Natural killer cell (primary cell): ENCODE data around the gene KLHL22. TPM values are rescaled to one million over a fixed set of nuclear protein-coding genes. Genes with fewer than 3 reads are reported as not detected.
"Not testable (repeated sequence)": the region's sequence is repeated elsewhere in the genome, so short reads cannot be mapped to it uniquely, and the experiment has no call there.

Experiments
- ATAC-seq, 3 donors: fragments of 150-1000 bp in 2 of 3; fragments of 200-7000 bp in 1 of 3; cut with Tn5 transposase; 1 replicate in 1 of 3; 2 replicates in 2 of 3; pipeline ENCODE4 v1.10.0; 2021; ENCODE audit warnings: mild to moderate bottlenecking in 2 of 3, moderate library complexity in 2 of 3
- DNase-seq, 2 donors: peaks; one replicate each; pipeline versions ENCODE4 v3.0.0 to v3.0.0-alpha.2; 2013 to 2021; ENCODE audit warnings: mixed read lengths in 1 of 2
- H3K27ac ChIP-seq: one replicate; pipeline ENCODE4 v1.5.1; 2013; ENCODE audit warnings: mild to moderate bottlenecking, low read length
- H3K27me3 ChIP-seq: one replicate; pipeline ENCODE4 v1.6.1; 2013; ENCODE audit warnings: low read length; ENCODE audit not compliant: control insufficient read depth, insufficient read depth
- H3K36me3 ChIP-seq: one replicate; pipeline ENCODE4 v1.6.1; 2013; ENCODE audit warnings: low read length; ENCODE audit not compliant: control insufficient read depth, insufficient read depth
- H3K4me1 ChIP-seq: one replicate; pipeline ENCODE4 v1.6.1; 2013; ENCODE audit warnings: low read length; ENCODE audit not compliant: control insufficient read depth, insufficient read depth
- H3K4me3 ChIP-seq: one replicate; pipeline ENCODE4 v1.5.1; 2013; ENCODE audit warnings: low read length
- H3K9me3 ChIP-seq: one replicate; pipeline ENCODE4 v1.6.1; 2013; ENCODE audit warnings: low read length; ENCODE audit not compliant: control insufficient read depth, insufficient read depth
- H3K27ac Mint-ChIP-seq, 2 donors: one replicate each; pipeline ENCODE4 v1.8.0; 2022; ENCODE audit warnings: mild to moderate bottlenecking in 2 of 2, mixed read lengths in 2 of 2, moderate library complexity in 1 of 2
- H3K27me3 Mint-ChIP-seq, 2 donors: one replicate each; pipeline ENCODE4 v1.8.0; 2022; ENCODE audit warnings: low read depth in 2 of 2, mixed read lengths in 2 of 2
- H3K36me3 Mint-ChIP-seq: one replicate; pipeline ENCODE4 v1.8.0; 2022; ENCODE audit warnings: mixed read lengths
- H3K4me1 Mint-ChIP-seq, 2 donors: one replicate each; pipeline ENCODE4 v1.8.0; 2022; ENCODE audit warnings: mixed read lengths in 2 of 2
- H3K4me3 Mint-ChIP-seq: one replicate; pipeline ENCODE4 v1.8.0; 2022; ENCODE audit warnings: mild to moderate bottlenecking, moderate library complexity, mixed read lengths
- H3K9me3 Mint-ChIP-seq, 2 donors: one replicate each; pipeline ENCODE4 v1.8.0; 2022; ENCODE audit warnings: mixed read lengths in 2 of 2
- WGBS: methylation state at CpG from one replicate; pipeline ENCODE4 v1.1.7; 2013; ENCODE audit warnings: missing lambda C conversion rate; ENCODE audit not compliant: insufficient coverage; 5-methylcytosine and 5-hydroxymethylcytosine counted together
- intact Hi-C: fragments of 100-400 bp; cut with micrococcal nuclease; formaldehyde crosslinking; loops from one replicate; pipeline ENCODE4 v1.14.2; 2022
- total RNA-seq, 4 donors: library from RNA; stranded (reverse); fragments of 120-200 nt in 1 of 4; gene quantifications; one replicate each; pipeline versions ENCODE4 v1.2.3 to v1.2.4, GENCODE V29; 2013 to 2022
- TF ChIP-seq, protein P1 (sequence below): fragments of 200-600 bp; IDR thresholded peaks from one replicate; pipeline ENCODE4 v1.8.0; 2022; ENCODE audit warnings: antibody characterized with exemption

The KLHL22 gene
- total RNA-seq, 3 donors from 2014 or later (not counting 1 experiment from before 2014, with no cell fraction given), result 26.5 to 53.0 (median 31.0) TPM

DNA sequence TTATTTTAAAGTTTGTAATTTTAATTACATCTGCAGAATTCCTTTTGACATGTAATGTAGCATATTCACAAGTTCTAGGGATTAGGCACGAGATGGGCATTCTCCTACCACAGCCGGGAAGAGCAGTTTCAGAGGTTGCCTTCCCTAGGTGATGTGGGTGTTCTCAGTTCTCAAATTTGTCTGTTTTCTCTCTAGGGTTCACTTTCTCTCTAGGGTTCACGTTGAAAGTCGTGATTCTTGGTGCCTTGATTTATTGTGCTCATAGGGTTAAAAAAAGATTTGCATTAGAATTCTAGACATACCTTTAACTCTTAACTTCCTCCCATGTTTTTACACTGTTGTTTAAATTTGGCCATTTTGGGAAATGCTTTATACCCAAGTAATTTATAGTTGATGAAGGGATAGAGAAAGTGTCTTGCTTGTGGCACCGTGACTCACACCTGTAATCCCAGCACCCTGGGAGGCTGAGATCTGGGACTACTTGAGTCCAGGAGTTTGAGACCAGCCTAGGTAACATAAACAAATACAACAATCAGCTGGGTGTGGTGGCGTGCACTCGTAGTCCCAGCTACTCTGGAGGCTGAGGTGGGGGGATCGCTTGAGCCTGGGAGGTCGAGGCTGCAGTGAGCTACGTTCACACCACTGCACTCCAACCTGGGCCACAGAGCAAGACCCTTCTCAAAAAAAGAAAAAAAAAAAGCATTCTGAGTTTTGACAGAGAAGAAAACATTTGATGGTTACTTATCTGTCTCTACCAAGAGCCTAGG lies 15.4 kb upstream of the KLHL22 start:
- Histone ChIP-seq H3K9me3 (no peaks in the 10 kb centered on the region), H3K36me3 (peaks cover 16% of the 10 kb centered on the region), H3K4me1 (peaks cover 57% of the 10 kb centered on the region), H3K27me3 (no peaks in the 10 kb centered on the region), H3K4me3 (no peak overlapping the region), H3K27ac (no peak overlapping the region)
- no peak for ATAC-seq
- Mint-ChIP-seq H3K36me3 (no peaks in the 10 kb centered on the region), H3K9me3 (no peaks in the 10 kb centered on the region), H3K27ac (peak overlapping the region; percentile 95 to 98), H3K4me3 (peak overlapping the region; percentile 98), H3K4me1 (peaks cover 75 to 78% of the 10 kb centered on the region in 2 donors), H3K27me3 (no peaks in the 10 kb centered on the region)
- intact Hi-C loops, result loop anchor here (5.0 kb wide), 1 partner anchor 36 kb away; no protein-coding TSS in a partner anchor
- DNase-seq, result no peak
- TF ChIP-seq, protein P1, sequence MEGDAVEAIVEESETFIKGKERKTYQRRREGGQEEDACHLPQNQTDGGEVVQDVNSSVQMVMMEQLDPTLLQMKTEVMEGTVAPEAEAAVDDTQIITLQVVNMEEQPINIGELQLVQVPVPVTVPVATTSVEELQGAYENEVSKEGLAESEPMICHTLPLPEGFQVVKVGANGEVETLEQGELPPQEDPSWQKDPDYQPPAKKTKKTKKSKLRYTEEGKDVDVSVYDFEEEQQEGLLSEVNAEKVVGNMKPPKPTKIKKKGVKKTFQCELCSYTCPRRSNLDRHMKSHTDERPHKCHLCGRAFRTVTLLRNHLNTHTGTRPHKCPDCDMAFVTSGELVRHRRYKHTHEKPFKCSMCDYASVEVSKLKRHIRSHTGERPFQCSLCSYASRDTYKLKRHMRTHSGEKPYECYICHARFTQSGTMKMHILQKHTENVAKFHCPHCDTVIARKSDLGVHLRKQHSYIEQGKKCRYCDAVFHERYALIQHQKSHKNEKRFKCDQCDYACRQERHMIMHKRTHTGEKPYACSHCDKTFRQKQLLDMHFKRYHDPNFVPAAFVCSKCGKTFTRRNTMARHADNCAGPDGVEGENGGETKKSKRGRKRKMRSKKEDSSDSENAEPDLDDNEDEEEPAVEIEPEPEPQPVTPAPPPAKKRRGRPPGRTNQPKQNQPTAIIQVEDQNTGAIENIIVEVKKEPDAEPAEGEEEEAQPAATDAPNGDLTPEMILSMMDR, result no peak
- 87% methylated on average over 5 of the region's 10 CpGs for WGBS

DNA sequence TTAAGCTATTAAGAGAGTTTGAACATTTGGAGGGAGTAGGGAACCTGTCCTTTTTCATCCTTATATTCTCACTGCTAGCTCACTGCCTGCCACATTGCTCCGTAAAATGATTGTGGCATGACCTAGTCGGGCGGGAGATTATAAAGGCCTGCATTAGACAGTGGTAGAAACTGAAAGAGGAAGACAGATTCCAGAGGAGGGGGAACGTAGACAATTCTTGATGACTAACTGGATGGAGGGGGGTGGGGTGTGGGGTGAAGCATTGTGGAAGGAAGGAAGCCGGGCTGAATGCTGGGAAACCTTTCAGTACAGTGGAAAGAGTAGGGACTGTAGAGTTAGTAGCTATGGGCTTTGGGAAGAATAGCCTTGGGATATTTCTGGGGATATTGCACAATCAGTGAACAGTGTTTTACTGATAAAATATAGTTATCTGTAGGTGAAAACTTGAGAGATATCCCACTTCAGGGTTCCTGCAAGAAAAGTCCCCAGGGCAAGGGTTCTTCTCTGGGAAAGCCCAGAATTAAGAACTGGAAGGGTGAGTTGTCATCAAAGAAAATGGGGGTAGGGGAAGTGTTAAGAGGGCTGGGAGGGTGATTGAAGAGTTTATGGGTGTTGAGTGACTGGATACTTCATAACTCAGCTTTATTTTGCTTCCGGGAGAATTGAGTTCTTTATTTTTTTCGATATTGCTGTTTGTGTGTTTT lies 13.9 kb upstream of the KLHL22 start:
- DNase-seq (peak; percentile 40 to 72), ATAC-seq (peak; percentile 44 to 83 (median 63))
- H3K27me3 Mint-ChIP-seq, result no peaks in the 10 kb centered on the region
- TF ChIP-seq, protein P1, result no peak
- H3K36me3 Mint-ChIP-seq, result no peaks in the 10 kb centered on the region
- H3K27ac Mint-ChIP-seq, result peak overlapping the region; percentile 95 to 98
- intact Hi-C loops, result loop anchor here (2.0 to 5.0 kb wide), 2 partner anchors 38 to 59 kb away; no protein-coding TSS in a partner anchor
- 22% methylated on average over 7 of the region's 7 CpGs for WGBS
- H3K4me1 Mint-ChIP-seq, result peaks cover 67 to 68% of the 10 kb centered on the region in 2 donors
- Histone ChIP-seq H3K36me3 (peaks cover 8% of the 10 kb centered on the region), H3K27ac (peak overlapping the region; percentile 28), H3K9me3 (no peaks in the 10 kb centered on the region), H3K27me3 (no peaks in the 10 kb centered on the region), H3K4me3 (peak overlapping the region; percentile 18), H3K4me1 (peaks cover 49% of the 10 kb centered on the region)
- no peaks in the 10 kb centered on the region for H3K9me3 Mint-ChIP-seq
- H3K4me3 Mint-ChIP-seq, result peak overlapping the region; percentile 98

DNA sequence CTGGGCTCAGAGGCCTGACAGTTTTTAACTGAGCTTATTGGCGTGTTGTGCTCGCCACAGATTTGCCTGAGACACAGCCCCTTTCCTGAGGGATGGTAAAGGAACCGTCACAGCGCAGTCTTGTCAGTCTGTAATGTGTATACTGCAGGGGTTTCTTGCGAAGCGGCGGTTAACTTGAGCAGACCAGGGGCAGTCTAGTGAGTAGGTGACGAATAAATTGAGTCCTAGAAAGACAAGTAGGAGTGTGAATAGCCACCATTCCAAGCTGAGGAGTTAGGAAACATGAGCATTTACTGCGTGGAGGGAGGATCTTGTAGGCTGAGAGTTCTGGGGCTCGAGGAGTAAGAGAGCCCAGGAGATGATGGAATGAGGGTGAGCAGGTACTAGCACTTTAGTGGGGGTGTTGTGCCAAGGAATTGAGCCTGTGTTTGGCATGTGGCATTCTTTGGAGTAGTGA lies 13.2 kb upstream of the KLHL22 start:
- H3K4me1 Mint-ChIP-seq, result peaks cover 60 to 61% of the 10 kb centered on the region in 2 donors
- no peaks in the 10 kb centered on the region for H3K27me3 ChIP-seq
- H3K36me3 ChIP-seq, result peaks cover 3% of the 10 kb centered on the region
- no peak for ATAC-seq
- no peaks in the 10 kb centered on the region for H3K36me3 Mint-ChIP-seq
- intact Hi-C loops, result loop anchor here (2.0 kb wide), 1 partner anchor 60 kb away; no protein-coding TSS in a partner anchor
- DNase-seq, result no peak
- H3K4me3 Mint-ChIP-seq, result peak overlapping the region; percentile 98
- H3K9me3 ChIP-seq, result no peaks in the 10 kb centered on the region
- H3K27ac ChIP-seq, result peak overlapping the region; percentile 28
- 48% methylated on average over 10 of the region's 10 CpGs for whole genome bisulfite sequencing
- H3K27me3 Mint-ChIP-seq, result no peaks in the 10 kb centered on the region
- TF ChIP-seq, protein P1, result no peak
- no peaks in the 10 kb centered on the region for H3K9me3 Mint-ChIP-seq
- peak overlapping the region; percentile 18 for H3K4me3 ChIP-seq
- H3K27ac Mint-ChIP-seq, result peak overlapping the region; percentile 95 to 98
- peaks cover 44% of the 10 kb centered on the region for H3K4me1 ChIP-seq

DNA sequence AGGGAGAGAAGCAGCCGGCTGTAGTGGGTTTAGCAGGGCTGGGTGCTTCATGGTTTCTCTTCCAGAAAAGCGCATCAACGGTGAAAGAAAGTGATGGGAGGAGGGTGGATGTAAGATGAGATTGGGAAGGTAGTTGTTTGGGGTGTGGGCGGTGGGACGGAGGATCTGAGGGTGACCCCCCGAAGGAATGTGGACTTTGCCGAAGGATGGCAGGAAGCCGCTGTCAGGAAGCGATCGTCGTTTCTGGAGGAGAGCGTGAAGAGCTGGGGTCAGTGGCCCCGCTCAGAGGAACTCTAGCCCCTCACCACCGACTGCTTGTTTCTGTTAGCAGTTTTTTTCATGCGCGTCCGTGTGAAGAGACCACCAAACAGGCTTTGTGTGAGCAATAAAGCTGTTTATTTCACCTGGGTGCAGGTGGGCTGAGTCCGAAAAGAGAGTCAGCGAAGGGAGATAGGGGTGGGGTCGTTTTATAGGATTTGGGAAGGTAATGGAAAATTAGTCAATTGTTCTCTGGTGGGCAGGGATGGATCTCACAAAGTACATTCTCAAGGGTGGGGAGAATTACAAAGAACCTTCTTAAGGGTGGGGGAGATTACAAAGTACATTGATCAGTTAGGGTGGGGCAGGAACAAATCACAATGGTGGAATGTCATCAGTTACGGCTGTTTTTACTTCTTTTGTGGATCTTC lies 12.6 kb upstream of the KLHL22 start:
- WGBS, result 5% methylated on average over 21 of the region's 21 CpGs
- not testable (repeated sequence) for ATAC-seq, H3K9me3 ChIP-seq, H3K27me3 Mint-ChIP-seq, H3K9me3 Mint-ChIP-seq, H3K27me3 ChIP-seq, H3K36me3 ChIP-seq, DNase-seq, H3K36me3 Mint-ChIP-seq
- Mint-ChIP-seq H3K4me3 (peak overlapping the region; percentile 98), H3K4me1 (peaks cover 54 to 56% of the 10 kb centered on the region in 2 donors), H3K27ac (peak overlapping the region; percentile 95 to 98)
- peaks cover 42% of the 10 kb centered on the region for H3K4me1 ChIP-seq
- intact Hi-C loops, result loop anchor here (2.0 kb wide), 1 partner anchor 61 kb away; no protein-coding TSS in a partner anchor
- H3K4me3 ChIP-seq, result peak overlapping the region; percentile 90
- peak overlapping the region; percentile 91 for H3K27ac ChIP-seq
